Measurements from ENCODE around the gene VSIG1.

VSIG1 gene

DNA sequence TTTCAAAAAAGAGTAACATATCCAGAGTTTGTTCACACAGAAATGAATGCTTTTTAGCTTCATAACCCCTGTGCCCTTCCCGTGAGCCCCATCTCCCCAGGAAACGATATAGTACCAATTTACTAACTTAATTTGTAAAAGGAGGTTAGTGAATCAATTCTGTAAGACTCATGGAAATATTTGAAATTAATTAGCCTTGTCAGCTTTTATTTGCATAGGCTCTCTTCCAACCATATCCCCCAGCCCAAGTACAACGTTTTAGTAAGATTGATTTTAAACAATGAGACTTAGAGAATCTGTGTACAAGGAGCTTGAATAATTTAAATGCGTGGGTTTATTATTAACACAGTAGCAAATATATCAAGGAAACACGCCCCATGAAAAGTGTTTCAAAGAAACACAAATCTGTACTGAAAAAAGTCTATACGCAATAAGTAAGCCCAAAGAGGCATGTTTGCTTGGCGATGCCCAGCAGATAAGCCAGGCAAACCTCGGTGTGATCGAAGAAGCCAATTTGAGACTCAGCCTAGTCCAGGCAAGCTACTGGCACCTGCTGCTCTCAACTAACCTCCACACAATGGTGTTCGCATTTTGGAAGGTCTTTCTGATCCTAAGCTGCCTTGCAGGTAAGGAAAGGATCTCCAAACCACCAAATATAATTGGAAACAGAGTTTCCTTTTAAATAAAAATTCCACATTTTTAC is at the start of gene VSIG1:
TSS of gene VSIG1 (plus strand) at position 512 of the 703 bp plus-strand sequence. CDS start at position 578, 66 bp downstream.
- no peak for DNase-seq

DNA sequence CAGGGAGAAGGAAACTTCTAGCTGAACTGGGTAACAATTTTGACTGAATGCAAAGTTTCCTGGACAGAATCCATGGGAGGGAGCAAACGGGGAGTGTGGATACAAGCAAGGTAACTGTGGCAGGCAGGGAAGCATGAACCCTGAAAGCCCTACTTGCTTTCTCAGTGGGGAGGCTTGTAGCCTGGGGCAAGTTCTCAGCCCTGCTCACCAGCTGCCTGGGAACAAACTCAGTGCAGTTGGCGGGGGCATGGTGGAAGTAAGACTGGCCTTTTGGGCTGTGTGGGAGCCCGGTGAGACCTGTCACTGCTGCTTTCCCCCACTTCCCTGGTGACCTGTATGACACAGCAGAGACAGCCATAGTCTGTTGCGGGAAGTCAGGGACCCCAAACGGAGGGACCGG is 48.7 kb upstream of the VSIG1 start:
- no peak for DNase-seq

- no peak for DNase-seq
Observed at GRCh38 chrX:108000751-108001150, 44.1 kb upstream of the VSIG1 start.

GRCh38 chrX:108001218-108001814 is 43.5 kb upstream of the VSIG1 start:
- no peak for DNase-seq

GRCh38 chrX:108018656-108019381 is 26.0 kb upstream of the VSIG1 start:
- no peak for DNase-seq

- DNase-seq, result no peak
Observed at GRCh38 chrX:108019382-108019875, 25.4 kb upstream of the VSIG1 start.

- no peak for DNase-seq
Observed at GRCh38 chrX:108020631-108021030, 24.2 kb upstream of the VSIG1 start.

DNA sequence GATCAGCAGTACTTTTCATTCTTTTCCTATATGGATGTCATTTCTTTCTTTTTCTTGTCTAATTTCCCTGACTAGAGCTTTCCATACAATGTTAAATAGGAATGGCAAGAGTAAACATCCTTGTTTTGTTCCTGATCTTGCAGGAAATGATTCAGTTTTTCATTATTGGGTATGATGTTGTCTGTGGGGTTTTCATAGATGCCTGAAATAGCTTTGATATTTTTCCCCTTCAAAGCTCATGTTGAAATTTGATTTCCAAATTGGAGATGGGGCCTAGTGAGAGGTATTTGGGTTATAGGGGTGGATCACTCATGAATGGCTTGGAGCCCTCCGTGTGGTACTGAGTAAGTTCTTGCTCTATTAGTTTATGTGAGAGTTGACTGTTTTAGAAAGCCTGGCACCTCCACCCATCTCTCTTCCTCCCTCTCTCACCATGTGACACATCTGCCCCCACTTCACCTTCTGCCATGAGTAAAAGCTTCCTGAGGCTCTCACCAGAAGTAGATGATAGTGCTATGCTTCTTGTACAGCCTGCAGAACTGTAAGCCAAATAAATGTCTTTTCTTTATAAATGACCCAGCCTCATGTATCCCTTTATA is 22.3 kb upstream of the VSIG1 start:
- no peak for DNase-seq

- no peak for DNase-seq
Observed at GRCh38 chrX:108025376-108025775, 19.5 kb upstream of the VSIG1 start.

DNA sequence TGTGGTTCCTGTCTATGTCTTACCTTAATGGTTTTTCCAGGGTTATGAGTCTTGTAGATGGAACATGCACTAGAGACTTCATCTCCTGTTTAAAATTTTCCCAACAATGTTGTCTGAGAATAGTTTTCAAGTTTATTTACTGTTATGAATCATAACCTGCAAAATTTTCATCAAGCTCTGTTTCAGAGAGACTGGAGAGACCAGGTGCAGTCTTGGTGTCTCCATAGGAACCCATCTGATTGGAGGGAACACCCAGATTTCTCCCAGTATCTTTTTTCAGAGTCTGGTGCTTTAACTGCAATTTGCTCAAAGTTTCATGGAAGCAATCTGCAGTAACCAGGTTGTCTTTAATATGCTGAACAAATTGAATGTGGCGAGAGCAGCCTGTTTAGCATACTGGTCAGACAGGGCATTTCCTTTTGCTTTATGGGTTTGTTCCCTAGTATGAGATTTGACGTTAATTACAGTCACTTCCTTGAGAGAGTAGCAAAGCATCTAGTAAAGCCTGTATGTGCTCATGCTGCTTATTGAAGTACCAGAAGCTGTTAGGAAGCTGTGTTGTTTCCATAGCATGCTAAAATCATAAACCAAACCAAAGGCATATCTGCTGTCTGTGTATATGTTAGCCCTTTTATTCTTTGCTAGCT is 18.8 kb upstream of the VSIG1 start:
- no peak for DNase-seq

GRCh38 chrX:108028854-108029253 is 16.0 kb upstream of the VSIG1 start:
- no peak for DNase-seq

GRCh38 chrX:108029928-108030711 is 14.7 kb upstream of the VSIG1 start:
- no peak for DNase-seq

GRCh38 chrX:108032944-108033343 is 11.9 kb upstream of the VSIG1 start:
- no peak for DNase-seq

- DNase-seq, result no peak
Observed at GRCh38 chrX:108033890-108034289, 11.0 kb upstream of the VSIG1 start.

GRCh38 chrX:108034725-108035124 is 10.1 kb upstream of the VSIG1 start:
- no peak for DNase-seq

DNA sequence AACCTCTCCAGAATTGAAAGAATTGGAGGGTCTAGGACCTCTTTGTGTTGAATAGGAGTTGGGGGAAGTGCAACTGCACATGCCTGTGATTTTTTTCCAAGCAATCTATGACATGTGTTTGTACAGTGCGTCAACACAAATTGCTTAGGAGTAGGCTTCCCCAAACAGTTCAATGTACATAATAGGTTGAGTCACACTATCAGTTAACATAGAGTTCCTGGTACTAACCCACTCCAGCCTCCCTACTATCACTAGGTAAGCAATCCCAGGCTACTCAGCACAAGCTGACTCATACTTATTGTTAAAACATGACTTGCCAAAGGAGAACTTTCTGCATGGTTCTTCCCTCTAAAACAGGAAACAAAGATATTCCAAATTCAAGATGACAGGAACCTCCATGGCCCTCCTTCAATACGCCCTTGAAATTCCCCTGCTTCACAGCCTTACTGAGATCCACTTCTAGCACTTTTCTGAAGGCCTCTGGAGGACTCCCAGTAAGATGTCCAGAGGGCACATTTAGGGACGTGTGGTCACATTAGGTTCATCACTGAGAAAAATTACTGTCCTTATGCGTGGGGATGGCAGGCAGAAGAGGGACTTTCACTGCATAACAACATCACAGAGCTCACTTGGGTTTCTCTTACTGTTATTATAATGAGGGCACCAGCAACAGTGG is 8.4 kb upstream of the VSIG1 start:
- DNase-seq, result no peak

DNA sequence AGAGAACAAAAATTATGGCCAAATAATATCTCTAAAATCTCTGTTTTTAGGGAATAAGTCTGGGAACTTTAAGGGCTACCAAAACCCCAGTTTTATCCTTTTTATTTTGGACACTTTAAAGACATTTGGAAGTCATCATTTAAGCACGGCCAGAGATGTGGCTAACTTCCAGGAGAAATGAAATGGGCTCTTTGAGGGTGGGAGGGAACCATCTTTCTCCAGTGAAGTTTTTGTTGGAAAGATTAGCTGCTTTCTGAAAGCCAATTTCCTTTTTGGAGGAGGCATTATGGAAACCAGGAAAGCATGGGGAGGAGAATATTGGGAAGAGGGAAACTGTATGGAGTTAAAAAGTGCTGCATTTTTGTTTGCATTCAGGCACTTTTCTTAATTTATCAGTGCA is 4.8 kb downstream of the VSIG1 start:
- no peak for DNase-seq

DNA sequence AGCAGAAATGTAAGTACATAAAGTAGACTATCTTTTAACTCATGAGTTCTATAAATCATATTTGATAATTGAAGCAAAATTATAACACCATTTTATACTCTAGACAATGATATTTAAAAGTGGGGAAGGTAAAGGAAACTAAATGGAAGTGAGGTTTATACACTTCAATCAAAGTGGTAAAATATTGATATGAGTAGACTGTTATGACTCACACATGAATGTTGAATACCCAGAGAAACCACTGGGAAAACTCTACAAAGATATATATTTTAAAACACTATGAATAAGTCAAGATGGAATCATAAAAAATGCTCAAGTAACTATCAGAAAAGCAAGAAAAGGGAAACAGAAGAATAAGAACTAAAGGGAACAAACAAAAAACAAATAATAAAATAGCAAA is 8.4 kb downstream of the VSIG1 start:
- DNase-seq, result no peak

DNA sequence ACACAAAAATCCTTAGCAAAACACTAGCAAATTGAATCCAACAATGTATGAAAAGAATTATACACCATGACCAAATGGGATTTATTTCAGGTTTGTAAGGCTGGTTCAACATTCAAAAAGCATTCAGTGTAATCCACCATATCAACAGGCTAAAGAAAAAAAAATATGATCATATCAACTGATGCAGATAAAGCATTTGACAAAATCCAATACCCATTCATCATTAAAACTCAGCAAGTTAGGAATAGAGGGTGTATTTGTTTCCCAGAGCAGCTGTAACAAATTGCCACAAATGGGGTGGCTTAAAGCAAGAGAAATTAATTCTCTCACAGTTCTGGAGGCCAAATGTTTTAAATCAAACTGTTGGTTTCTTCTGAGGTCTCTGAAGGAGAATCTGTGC is 10.7 kb downstream of the VSIG1 start:
- DNase-seq, result no peak

GRCh38 chrX:108059801-108060200 is 14.9 kb downstream of the VSIG1 start:
- DNase-seq, result no peak

GRCh38 chrX:108064001-108064400 is 19.1 kb downstream of the VSIG1 start:
- DNase-seq, result no peak

GRCh38 chrX:108064613-108065012 is 19.7 kb downstream of the VSIG1 start:
- no peak for DNase-seq

Data from islet precursor cell (in vitro differentiated cells).